H1 (cell line): ENCODE data around the gene NEGR1. TPM values are rescaled to one million over a fixed set of nuclear protein-coding genes. Genes with fewer than 3 reads are reported as not detected.

Source experiments
- GTF2F1 ChIP-seq: IDR thresholded peaks from 2 replicates; pipeline ENCODE4 v1.6.1; 2012; ENCODE audit warnings: low read depth, low read length, improper control_type of control experiment, borderline replicate concordance
- JUN ChIP-seq: IDR thresholded peaks from 2 replicates; pipeline ENCODE4 v1.6.1; 2011; ENCODE audit warnings: low read depth, mild to moderate bottlenecking, improper control_type of control experiment, low read length
- NANOG ChIP-seq: IDR thresholded peaks from 2 replicates; pipeline ENCODE4 v1.6.1; 2011; ENCODE audit warnings: low read length, low read depth, mild to moderate bottlenecking, inconsistent platforms; ENCODE audit not compliant: insufficient read depth, poor library complexity, severe bottlenecking
- POLR2AphosphoS5 ChIP-seq: IDR thresholded peaks from 2 replicates; pipeline ENCODE4 v1.6.1; 2011; ENCODE audit warnings: low read depth, low read length
- RXRA ChIP-seq: IDR thresholded peaks from 2 replicates; pipeline ENCODE4 v1.6.1; 2011; ENCODE audit warnings: low read depth, mild to moderate bottlenecking, low read length, moderate library complexity; ENCODE audit not compliant: insufficient read depth
- TCF12 ChIP-seq: IDR thresholded peaks from 2 replicates; pipeline ENCODE4 v1.6.1; 2011; ENCODE audit warnings: low read depth, mild to moderate bottlenecking, low read length
- polyA plus RNA-seq, 7 experiments: library from polyadenylated mRNA; depleted of rRNA in 3 of 7; stranded (reverse) in 5 of 7; unstranded in 2 of 7; fragments of >200 nt in 5 of 7; fragments of 200-250 nt in 2 of 7; gene quantifications; 1 replicate in 5 of 7; 2 replicates in 1 of 7; 4 replicates in 1 of 7; pipeline versions ENCODE4 v1.2.1 to v1.2.3, GENCODE V29; 2011 to 2013; ENCODE audit warnings: missing spikeins in 2 of 7, mixed read lengths in 2 of 7
- total RNA-seq: library from RNA; stranded (reverse); fragmentation: NEBNext Ultra II Directional; extraction: Animal tissue kit (Norgen Biotek cat#: 25700); gene quantifications from 2 replicates; pipeline ENCODE4 v1.2.1, GENCODE V29; 2021

Gene NEGR1
- total and polyA plus RNA-seq, 2 of the 8 experiments (the other 6 are each of a cell fraction or from before 2014, with no cell fraction given): 0.71 to 1.3 TPM

- TF ChIP-seq GTF2F1: no peak
- TF ChIP-seq JUN: no peak
- no peak for TF ChIP-seq NANOG
- TF ChIP-seq TCF12: no peak
- TF ChIP-seq RXRA: no peak
- no peak for TF ChIP-seq POLR2AphosphoS5
Measured at GRCh38 chr1:71930511-71930910, 351.8 kb downstream of the NEGR1 start (continued).
